ENCODE measurements around the gene TYW1B.
"Not testable (repeated sequence)": the region's sequence is repeated elsewhere in the genome, so short reads cannot be mapped to it uniquely, and the experiment has no call there.

DNA sequence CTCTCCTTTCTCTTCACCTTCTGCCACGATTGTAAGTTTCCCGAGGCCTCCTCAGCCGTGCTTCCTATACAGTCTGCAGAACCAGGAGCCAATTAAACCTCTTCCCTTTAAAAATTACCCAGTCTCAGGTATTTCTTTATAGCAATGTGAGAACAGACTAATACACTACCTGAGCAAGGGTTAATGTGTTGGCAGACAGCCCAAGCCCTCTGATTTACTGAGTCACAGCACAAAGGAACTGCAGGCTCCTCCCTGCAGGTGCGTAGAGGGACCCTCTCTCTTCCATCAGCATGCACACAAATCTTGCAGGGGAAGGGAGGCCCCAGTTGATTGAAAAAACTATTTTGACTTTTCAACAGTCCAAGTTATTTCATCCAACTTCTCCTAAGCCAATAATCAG is 271.3 kb downstream of the TYW1B start:
- not testable (repeated sequence) for TF ChIP-seq ZNF384 (IDR thresholded peaks at IDR 0.05); CTBP1 (IDR thresholded peaks at IDR 0.05; ENCODE audit: borderline replicate concordance); SP1 (IDR thresholded peaks at IDR 0.05); FOXK2 (IDR thresholded peaks at IDR 0.05); L3MBTL2 (conservative IDR thresholded peaks at IDR 0.05)

Data from HEK293T (cell line).